Gastrocnemius medialis (tissue), 4 donors: Measurements from ENCODE around the gene OR1J1. TPM values are rescaled to one million over a fixed set of nuclear protein-coding genes. Genes with fewer than 3 reads are reported as not detected.

ENCODE experiments used
- ATAC-seq, 2 donors: fragments of 150-250 bp; one replicate each; pipeline ENCODE4 v1.9.1; 2016
- DNase-seq, 2 donors: peaks; one replicate each; pipeline ENCODE4 v3.0.0-alpha.2; 2019
- H3K27ac ChIP-seq, 4 donors: fragments of 200-600 bp; sonication (generic); 1 replicate in 1 of 4; 2 replicates in 3 of 4; pipeline ENCODE4 v1.5.1; 2016 to 2018; ENCODE audit warnings: mild to moderate bottlenecking in 2 of 4, moderate library complexity in 1 of 4
- H3K27me3 ChIP-seq, 3 donors: fragments of 200-600 bp; sonication (generic) in 2 of 3; 1 replicate in 1 of 3; 2 replicates in 2 of 3; pipeline versions ENCODE4 v1.5.1 to v1.6.0; 2016 to 2019; ENCODE audit warnings: mild to moderate bottlenecking in 1 of 3, moderate library complexity in 1 of 3
- H3K36me3 ChIP-seq, 2 donors: fragments of 200-600 bp; sonication (generic) in 1 of 2; one replicate each; pipeline ENCODE4 v1.5.1; 2017 to 2018
- H3K4me1 ChIP-seq, 2 donors: fragments of 200-600 bp; sonication (generic) in 1 of 2; one replicate each; pipeline ENCODE4 v1.5.1; 2016 to 2017; ENCODE audit warnings: mild to moderate bottlenecking in 2 of 2
- H3K4me3 ChIP-seq, 4 donors: fragments of 200-600 bp; sonication (generic) in 3 of 4; 1 replicate in 1 of 4; 2 replicates in 3 of 4; pipeline ENCODE4 v1.5.1; 2016 to 2019; ENCODE audit warnings: mild to moderate bottlenecking in 2 of 4
- H3K9me3 ChIP-seq, 3 donors: fragments of 200-600 bp; sonication (generic) in 2 of 3; 1 replicate in 1 of 3; 2 replicates in 2 of 3; pipeline ENCODE4 v1.5.1; 2016 to 2019
- CTCF ChIP-seq, 5 experiments: fragments of 450-650 bp in 3 of 5; fragments of 200-600 bp in 2 of 5; sonication (generic) in 2 of 5; IDR thresholded peaks in 4 of 5; conservative IDR thresholded peaks in 1 of 5; 1 replicate in 4 of 5; 2 replicates in 1 of 5; pipeline ENCODE4 v1.5.1; 2016 to 2019; ENCODE audit warnings: antibody characterized with exemption in 5 of 5, mild to moderate bottlenecking in 3 of 5, moderate library complexity in 3 of 5
- POLR2A ChIP-seq, 2 donors: fragments of 450-650 bp; IDR thresholded peaks; one replicate each; pipeline ENCODE4 v1.6.1; 2017; ENCODE audit warnings: antibody characterized with exemption in 2 of 2, mild to moderate bottlenecking in 2 of 2, moderate library complexity in 2 of 2
- in situ Hi-C, 4 donors: fragments of 200-750 bp; cut with MboI; loops; one replicate each; pipeline versions ENCODE4 v1.15.0 to v1.8.0; 2017; ENCODE audit warnings: low sequenced_read_pairs in 4 of 4
- intact Hi-C: fragments of 100-400 bp; cut with DNase I; formaldehyde crosslinking; loops from one replicate; pipeline ENCODE4 v1.15.1; 2023; ENCODE audit warnings: low total_unique reads
- total RNA-seq, 4 donors: library from RNA; depleted of rRNA; stranded (reverse); fragments of >200 nt; gene quantifications; one replicate each; pipeline versions ENCODE4 v1.1.0 to v1.2.3, GENCODE V29; 2016

The OR1J1 gene
- total RNA-seq, 4 donors from 2014 or later = not detected

- in situ Hi-C loops (no loop called here), intact Hi-C loops (no loop called here)
- Histone ChIP-seq H3K4me1 (no peaks in the 10 kb centered on the region), H3K4me3 (no peak overlapping the region), H3K9me3 (no peaks in the 10 kb centered on the region), H3K27ac (no peak overlapping the region), H3K27me3 (no peaks in the 10 kb centered on the region), H3K36me3 (no peaks in the 10 kb centered on the region)
- DNase-seq (no peak), ATAC-seq (no peak)
- no peak for TF ChIP-seq CTCF (IDR thresholded peaks at IDR 0.05 in 4 of 5, conservative IDR thresholded peaks at IDR 0.05 in 1 of 5)
Measured at GRCh38 chr9:122477346-122477745, 380 bp downstream of the OR1J1 start.

- Histone ChIP-seq H3K27me3 (no peaks in the 10 kb centered on the region), H3K9me3 (no peaks in the 10 kb centered on the region), H3K27ac (no peak overlapping the region), H3K4me1 (no peaks in the 10 kb centered on the region), H3K4me3 (no peak overlapping the region), H3K36me3 (no peaks in the 10 kb centered on the region)
- TF ChIP-seq CTCF (IDR thresholded peaks at IDR 0.05 in 4 of 5, conservative IDR thresholded peaks at IDR 0.05 in 1 of 5) (no peak), POLR2A (IDR thresholded peaks at IDR 0.05) (no peak)
- intact Hi-C loops (no loop called here), in situ Hi-C loops (no loop called here)
- DNase-seq (no peak), ATAC-seq (no peak)
Measured at GRCh38 chr9:122475717-122476116, 2.0 kb downstream of the OR1J1 start.

GRCh38 chr9:122474561-122474960, 3.2 kb downstream of the OR1J1 start:
- H3K9me3 ChIP-seq = no peaks in the 10 kb centered on the region
- intact Hi-C loops (no loop called here), in situ Hi-C loops (loop anchor here in 3 of 4 donors (25.0 kb wide), 3 partner anchors 362 to 888 kb away; partner anchors contain the start of gene CRB2 (in 1 of the 3))
- TF ChIP-seq CTCF (IDR thresholded peaks at IDR 0.05 in 4 of 5, conservative IDR thresholded peaks at IDR 0.05 in 1 of 5) (no peak), POLR2A (IDR thresholded peaks at IDR 0.05) (no peak)
- ATAC-seq (no peak), DNase-seq (no peak)
- no peaks in the 10 kb centered on the region for H3K27me3 ChIP-seq
- no peak overlapping the region for H3K27ac ChIP-seq
- no peak overlapping the region for H3K4me3 ChIP-seq
- H3K36me3 ChIP-seq = no peaks in the 10 kb centered on the region
- H3K4me1 ChIP-seq = no peaks in the 10 kb centered on the region

GRCh38 chr9:122468735-122469134, 9.0 kb downstream of the OR1J1 start:
- DNase-seq = no peak
- intact Hi-C loops = loop anchor here (10.0 kb wide), 1 partner anchor 526 kb away; no protein-coding TSS in a partner anchor

More at GRCh38 chr9:122468735-122469134, 9.0 kb downstream of the OR1J1 start:
- in situ Hi-C loops = loop anchor here (5.0 to 25.0 kb wide), 5 partner anchors 344 to 894 kb away; partner anchors contain the start of gene CRB2 (in 1 of the 4)
- Histone ChIP-seq H3K4me3 (no peak overlapping the region), H3K9me3 (no peaks in the 10 kb centered on the region), H3K27me3 (no peaks in the 10 kb centered on the region), H3K4me1 (peaks cover 5 to 9% of the 10 kb centered on the region in 2 donors), H3K36me3 (no peaks in the 10 kb centered on the region), H3K27ac (no peak overlapping the region)
- no peak for ATAC-seq
- no peak for TF ChIP-seq CTCF (IDR thresholded peaks at IDR 0.05 in 4 of 5, conservative IDR thresholded peaks at IDR 0.05 in 1 of 5)
- no peak for TF ChIP-seq POLR2A (IDR thresholded peaks at IDR 0.05)
